K562 (cell line): ENCODE results near the gene FLT1. TPM values are rescaled to one million over a fixed set of nuclear protein-coding genes. Genes with fewer than 3 reads are reported as not detected.

Experiments used
- ATAC-seq: fragments of 200-7000 bp; cut with Tn5 transposase; 3 replicates; pipeline ENCODE4 v1.9.1; 2020; ENCODE audit warnings: moderate library complexity
- BruUV-seq: library from RNA; stranded (reverse); fragments of 400-500 nt; replicated peaks from 2 replicates; lab custom pipeline; 2021; lab: Mats Ljungman, UMichigan
- CTCF ChIA-PET: fragments of 300-600 bp; formaldehyde crosslinking; extraction: SDS; loops from one replicate; lab custom pipeline; 2021; ENCODE audit warnings: low intra/inter-chr PET ratio; lab: Yijun Ruan, JAX
- POLR2A ChIA-PET: fragments of 300-600, 350-650 bp; sonication (Branson Sonifier 250); formaldehyde crosslinking; extraction: SDS; loops from one replicate; lab custom pipeline; 2021; ENCODE audit warnings: antibody characterized with exemption, inconsistent platforms; lab: Yijun Ruan, JAX
- DNase-seq, 4 experiments: peaks; one replicate each; pipeline versions ENCODE4 v3.0.0 to v3.0.0-alpha.2; 2011 to 2018; ENCODE audit warnings: low spot score in 3 of 4, mixed read lengths in 3 of 4; ENCODE audit errors: extremely low read depth in 1 of 4
- FAIRE-seq: peaks from 2 replicates; lab custom pipeline; 2011; peaks lifted over from hg19 to GRCh38; lab: Jason Lieb, UNC
- H2AFZ ChIP-seq: 2 replicates; pipeline ENCODE4 v1.6.0; 2011; ENCODE audit warnings: low read depth, low read length, control low read depth, inconsistent platforms
- H3K27ac ChIP-seq: fragments of 200-600 bp; 3 replicates; pipeline ENCODE4 v1.8.0; 2011; ENCODE audit warnings: low read depth, mild to moderate bottlenecking, control low read depth, inconsistent platforms, low read length, moderate library complexity, mixed read lengths; ENCODE audit errors: extremely low read depth
- H3K27me3 ChIP-seq, 2 experiments: fragments of 300-600 bp in 1 of 2; 2 replicates in 1 of 2; 3 replicates in 1 of 2; pipeline versions ENCODE4 v1.6.0 to v1.8.0; 2011; ENCODE audit warnings: inconsistent platforms in 2 of 2, low read length in 2 of 2, mild to moderate bottlenecking in 1 of 2, mixed read lengths in 1 of 2, moderate library complexity in 1 of 2; ENCODE audit not compliant: control insufficient read depth in 2 of 2, insufficient read depth in 2 of 2
- H3K36me3 ChIP-seq: fragments of 300-600 bp; 3 replicates; pipeline ENCODE4 v1.8.0; 2011; ENCODE audit warnings: mild to moderate bottlenecking, low read length, inconsistent platforms; ENCODE audit not compliant: control insufficient read depth, insufficient read depth
- H3K4me1 ChIP-seq, 2 experiments: fragments of 200-600 bp in 1 of 2; replicated peaks in 1 of 2; 2 replicates in 1 of 2; 3 replicates in 1 of 2; pipeline versions ENCODE4 v1.5.1 to v1.8.0; 2011; ENCODE audit warnings: inconsistent platforms in 2 of 2, low read length in 2 of 2, mild to moderate bottlenecking in 1 of 2, mixed read lengths in 1 of 2, moderate library complexity in 1 of 2; ENCODE audit not compliant: control insufficient read depth in 2 of 2, insufficient read depth in 2 of 2
- H3K4me2 ChIP-seq: 2 replicates; pipeline ENCODE4 v1.6.1; 2011; ENCODE audit warnings: low read length, control low read depth, inconsistent platforms, mixed read lengths; ENCODE audit not compliant: insufficient read depth
- H3K4me3 ChIP-seq: fragments of 200-600 bp; sonication (generic), shearing (Covaris generic); 2 replicates; pipeline ENCODE4 v1.5.1; 2016; ENCODE audit warnings: control low read depth, inconsistent platforms
- H3K79me2 ChIP-seq: fragments of 200-600 bp; 3 replicates; pipeline ENCODE4 v1.8.0; 2011; ENCODE audit warnings: low read length, inconsistent platforms; ENCODE audit not compliant: control insufficient read depth, insufficient read depth
- H3K9ac ChIP-seq, 2 experiments: 2 replicates each; pipeline versions ENCODE4 v1.6.0 to v1.6.1; 2011; ENCODE audit warnings: low read depth in 2 of 2, low read length in 2 of 2, control low read depth in 1 of 2, inconsistent platforms in 1 of 2, mild to moderate bottlenecking in 1 of 2, mixed read lengths in 1 of 2; ENCODE audit not compliant: insufficient read depth in 1 of 2
- H3K9me1 ChIP-seq: one replicate; pipeline ENCODE4 v1.6.0; 2011; ENCODE audit warnings: inconsistent platforms, mild to moderate bottlenecking, low read length, moderate library complexity; ENCODE audit not compliant: control insufficient read depth, insufficient read depth
- H3K9me3 ChIP-seq: replicated peaks from 2 replicates; pipeline ENCODE4 v1.5.1; 2011; ENCODE audit warnings: low read depth, low read length, inconsistent platforms; ENCODE audit not compliant: control insufficient read depth, insufficient read depth
- H4K20me1 ChIP-seq: replicated peaks from 2 replicates; pipeline ENCODE4 v1.6.1; 2011; ENCODE audit warnings: low read length, inconsistent platforms, mixed read lengths; ENCODE audit not compliant: control insufficient read depth, insufficient read depth
- FUS ChIP-seq: fragments of 200-400 bp; formaldehyde crosslinking; optimal IDR thresholded peaks from 2 replicates; pipeline ENCODE3; 2017; ENCODE audit warnings: low read depth, low read length
- LARP7 ChIP-seq: fragments of 450-650 bp; IDR thresholded peaks from 2 replicates; pipeline ENCODE4 v1.6.1; 2016
- MYNN ChIP-seq, 2 experiments: sonication (generic); formaldehyde crosslinking in 1 of 2; IDR thresholded peaks; 2 replicates each; pipeline versions ENCODE4 v1.5.0 to v1.6.1; 2016 to 2020; ENCODE audit warnings: antibody characterized with exemption in 1 of 2, missing genetic modification reagents in 1 of 2
- NFIC ChIP-seq: fragments of 450-650 bp; IDR thresholded peaks from 2 replicates; pipeline ENCODE4 v1.6.1; 2017; ENCODE audit warnings: mild to moderate bottlenecking, inconsistent platforms
- PBX2 ChIP-seq, 2 experiments: IDR thresholded peaks in 1 of 2; conservative IDR thresholded peaks in 1 of 2; 2 replicates each; pipeline ENCODE4 v1.6.1; 2016; ENCODE audit warnings: low read depth in 2 of 2, mild to moderate bottlenecking in 1 of 2, missing compliant biosample characterization in 1 of 2, missing genetic modification characterization in 1 of 2, moderate library complexity in 1 of 2
- PYGO2 ChIP-seq: fragments of 450-650 bp; IDR thresholded peaks from 2 replicates; pipeline ENCODE4 v1.6.1; 2016; ENCODE audit warnings: mild to moderate bottlenecking, missing genetic modification characterization, moderate library complexity, missing compliant biosample characterization
- VEZF1 ChIP-seq: fragments of 200-800 bp; sonication (Bioruptor generic); IDR thresholded peaks from 2 replicates; pipeline ENCODE4 v1.6.1; 2017; ENCODE audit warnings: missing genetic modification characterization, missing compliant biosample characterization
- XRCC5 ChIP-seq: fragments of 200-400 bp; formaldehyde crosslinking; IDR thresholded peaks from 2 replicates; pipeline ENCODE4 v1.6.1; 2017; ENCODE audit warnings: low read depth, mild to moderate bottlenecking, low read length
- WGBS: fragments of 100-300 bp; shearing (Covaris generic); methylation state at CpG from one replicate; pipeline ENCODE4 v1.1.6; 2016; ENCODE audit warnings: low coverage, mixed read lengths; ENCODE audit not compliant: insufficient coverage; ENCODE audit errors: missing lambda C conversion rate; 5-methylcytosine and 5-hydroxymethylcytosine counted together
- in situ Hi-C: fragments of 300-500 bp; cut with MboI; formaldehyde crosslinking; loops from 4 replicates; pipeline ENCODE4 v1.15.0; 2018; ENCODE audit warnings: inconsistent platforms, mixed read lengths
- intact Hi-C: fragments of 100-400 bp; cut with micrococcal nuclease; formaldehyde crosslinking; loops from 2 replicates; pipeline ENCODE4 v1.14.2; 2022
- polyA plus RNA-seq, 8 experiments: library from polyadenylated mRNA; depleted of rRNA in 4 of 8; stranded (reverse) in 5 of 8; unstranded in 3 of 8; fragments of >200 nt; fragmentation: Nextera tagmentation in 2 of 8; fragmentation: Illumina TruSeq in 1 of 8; extraction: Ambion mirVana in 2 of 8; extraction: Trizol in 1 of 8; gene quantifications; 2 replicates each; pipeline versions ENCODE4 v1.2.1 to v1.2.3, GENCODE V29; 2011 to 2014; ENCODE audit warnings: inconsistent platforms in 1 of 8, missing spikeins in 1 of 8
- total RNA-seq, 7 experiments: library from RNA; depleted of rRNA in 6 of 7; stranded (reverse); fragments of >200 nt in 6 of 7; fragmentation: Illumina TruSeq in 2 of 7; extraction: Trizol in 2 of 7; gene quantifications; 2 replicates each; pipeline versions ENCODE4 v1.2.1 to v1.2.3, GENCODE V29; 2011 to 2021; ENCODE audit warnings: low replicate concordance in 1 of 7
- TF ChIP-seq, protein P1 (sequence below): IDR thresholded peaks from 2 replicates; pipeline ENCODE4 v1.6.1; 2016; ENCODE audit warnings: missing genetic modification characterization, missing compliant biosample characterization
- TF ChIP-seq, protein P2 (sequence below): sonication (generic); formaldehyde crosslinking; IDR thresholded peaks from 2 replicates; pipeline ENCODE4 v1.8.0; 2023; ENCODE audit warnings: mild to moderate bottlenecking, missing genetic modification reagents
- TF ChIP-seq, protein P3 (sequence below): fragments of 450-650 bp; IDR thresholded peaks from 2 replicates; pipeline ENCODE4 v1.6.1; 2014; ENCODE audit warnings: low read depth, mild to moderate bottlenecking, moderate library complexity, borderline replicate concordance

The FLT1 gene
- total and polyA plus RNA-seq, 9 of the 15 experiments (the other 6 are each of a cell fraction or from before 2014, with no cell fraction given) = 0.01 to 2.0 (median 0.22) TPM

DNA sequence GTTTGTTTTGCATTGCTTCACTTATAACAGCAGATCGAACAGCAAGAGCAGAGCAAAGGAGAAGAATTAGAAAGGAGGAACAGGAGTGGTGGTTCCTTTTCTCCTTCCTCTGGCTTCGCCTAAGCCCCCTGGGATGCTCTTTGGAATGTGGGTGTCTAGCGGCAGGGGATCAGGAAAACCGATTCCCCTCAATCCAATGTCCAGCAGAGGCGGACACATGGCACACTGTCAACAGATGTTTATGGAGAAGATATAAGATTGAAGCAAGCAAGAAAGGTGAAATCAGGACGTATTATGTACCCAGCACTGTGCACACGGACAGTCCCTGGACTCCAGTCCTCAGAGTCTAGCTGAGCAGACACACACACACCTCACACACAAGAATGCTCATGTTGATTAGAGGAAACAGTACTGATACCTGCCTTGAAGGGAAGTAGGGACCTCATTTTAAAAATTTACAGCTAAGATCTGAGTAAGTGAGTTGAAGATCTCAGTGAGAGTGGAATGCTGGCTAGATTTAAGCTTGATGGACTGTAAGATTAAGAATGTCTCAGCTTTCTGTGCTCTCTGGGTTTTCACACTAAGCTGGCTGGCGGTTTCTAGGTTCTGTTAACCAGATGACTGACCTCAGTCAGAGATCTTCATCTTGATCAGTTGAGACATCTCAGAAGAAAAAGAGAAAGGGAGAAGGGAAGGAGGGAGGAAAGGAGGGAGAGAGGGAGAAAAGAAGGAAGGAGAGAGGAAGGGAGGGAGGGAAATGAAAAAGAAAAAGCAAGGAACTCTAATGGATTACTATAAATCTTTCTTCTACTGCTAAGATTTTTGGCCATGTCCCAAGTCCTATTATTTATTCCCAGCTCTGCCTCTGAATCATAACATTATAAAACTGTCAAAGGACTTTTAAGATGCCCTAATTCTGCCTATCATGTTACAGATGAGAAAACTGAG is 44.8 kb downstream of the FLT1 start:
- in situ Hi-C loops = no loop called here
- Histone ChIP-seq H2AFZ (no peak overlapping the region; the same call in 1 of the 2 replicates), H3K79me2 (no peaks in the 10 kb centered on the region), H3K9ac (no peak overlapping the region), H3K36me3 (no peaks in the 10 kb centered on the region), H3K27ac (no peak overlapping the region), H3K27me3 (no peaks in the 10 kb centered on the region), H3K4me2 (no peak overlapping the region), H4K20me1 (no peaks in the 10 kb centered on the region), H3K4me1 (peaks cover 0 to 6% of the 10 kb centered on the region in 2 experiments; a peak in 2 of 5 replicates), H3K4me3 (no peak overlapping the region), H3K9me1 (no peaks in the 10 kb centered on the region), H3K9me3 (no peaks in the 10 kb centered on the region)
- no peak for DNase-seq
- POLR2A ChIA-PET = no interaction called here
- intact Hi-C loops = no loop called here
- peak; percentile 65 for ATAC-seq
- CTCF ChIA-PET = no interaction called here
- BruUV-seq = no TSS peak
- WGBS = 28% methylated on average over 6 of the region's 8 CpGs
- no peak for FAIRE-seq
- TF ChIP-seq, protein P1, sequence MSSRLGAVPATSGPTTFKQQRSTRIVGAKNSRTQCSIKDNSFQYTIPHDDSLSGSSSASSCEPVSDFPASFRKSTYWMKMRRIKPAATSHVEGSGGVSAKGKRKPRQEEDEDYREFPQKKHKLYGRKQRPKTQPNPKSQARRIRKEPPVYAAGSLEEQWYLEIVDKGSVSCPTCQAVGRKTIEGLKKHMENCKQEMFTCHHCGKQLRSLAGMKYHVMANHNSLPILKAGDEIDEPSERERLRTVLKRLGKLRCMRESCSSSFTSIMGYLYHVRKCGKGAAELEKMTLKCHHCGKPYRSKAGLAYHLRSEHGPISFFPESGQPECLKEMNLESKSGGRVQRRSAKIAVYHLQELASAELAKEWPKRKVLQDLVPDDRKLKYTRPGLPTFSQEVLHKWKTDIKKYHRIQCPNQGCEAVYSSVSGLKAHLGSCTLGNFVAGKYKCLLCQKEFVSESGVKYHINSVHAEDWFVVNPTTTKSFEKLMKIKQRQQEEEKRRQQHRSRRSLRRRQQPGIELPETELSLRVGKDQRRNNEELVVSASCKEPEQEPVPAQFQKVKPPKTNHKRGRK (tag) = peak; percentile 52; the same call in 1 of the 2 replicates
- TF ChIP-seq LARP7 = no peak
- peak; percentile 47 for TF ChIP-seq NFIC
- TF ChIP-seq MYNN (IDR thresholded peaks at IDR 0.05) = no peak
- no peak for TF ChIP-seq MYNN (CRISPR knock-in tag; IDR thresholded peaks at IDR 0.05)
- TF ChIP-seq, protein P2, sequence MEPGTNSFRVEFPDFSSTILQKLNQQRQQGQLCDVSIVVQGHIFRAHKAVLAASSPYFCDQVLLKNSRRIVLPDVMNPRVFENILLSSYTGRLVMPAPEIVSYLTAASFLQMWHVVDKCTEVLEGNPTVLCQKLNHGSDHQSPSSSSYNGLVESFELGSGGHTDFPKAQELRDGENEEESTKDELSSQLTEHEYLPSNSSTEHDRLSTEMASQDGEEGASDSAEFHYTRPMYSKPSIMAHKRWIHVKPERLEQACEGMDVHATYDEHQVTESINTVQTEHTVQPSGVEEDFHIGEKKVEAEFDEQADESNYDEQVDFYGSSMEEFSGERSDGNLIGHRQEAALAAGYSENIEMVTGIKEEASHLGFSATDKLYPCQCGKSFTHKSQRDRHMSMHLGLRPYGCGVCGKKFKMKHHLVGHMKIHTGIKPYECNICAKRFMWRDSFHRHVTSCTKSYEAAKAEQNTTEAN (CRISPR knock-in tag) = no peak
- TF ChIP-seq FUS = no peak
- no peak for TF ChIP-seq PBX2 (CRISPR knock-in tag; IDR thresholded peaks at IDR 0.05; ENCODE audit: low read depth)
- 0 out of 2 replicates have a peak, but pooled peaks have one; percentile 40 for TF ChIP-seq PBX2 (tag; conservative IDR thresholded peaks at IDR 0.05; ENCODE audit: low read depth)
- no peak for TF ChIP-seq PYGO2 (tag)
- TF ChIP-seq, protein P3, sequence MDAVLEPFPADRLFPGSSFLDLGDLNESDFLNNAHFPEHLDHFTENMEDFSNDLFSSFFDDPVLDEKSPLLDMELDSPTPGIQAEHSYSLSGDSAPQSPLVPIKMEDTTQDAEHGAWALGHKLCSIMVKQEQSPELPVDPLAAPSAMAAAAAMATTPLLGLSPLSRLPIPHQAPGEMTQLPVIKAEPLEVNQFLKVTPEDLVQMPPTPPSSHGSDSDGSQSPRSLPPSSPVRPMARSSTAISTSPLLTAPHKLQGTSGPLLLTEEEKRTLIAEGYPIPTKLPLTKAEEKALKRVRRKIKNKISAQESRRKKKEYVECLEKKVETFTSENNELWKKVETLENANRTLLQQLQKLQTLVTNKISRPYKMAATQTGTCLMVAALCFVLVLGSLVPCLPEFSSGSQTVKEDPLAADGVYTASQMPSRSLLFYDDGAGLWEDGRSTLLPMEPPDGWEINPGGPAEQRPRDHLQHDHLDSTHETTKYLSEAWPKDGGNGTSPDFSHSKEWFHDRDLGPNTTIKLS = no peak
- TF ChIP-seq XRCC5 = no peak
- TF ChIP-seq VEZF1 (CRISPR knock-in tag) = no peak
